Right hindlimb (tissue), 1 donor: Measurements from ENCODE around the gene SRGAP3.

Experiments used
- DNase-seq: peaks from one replicate; pipeline ENCODE4 v3.0.0-alpha.2; 2018

Gene SRGAP3

GRCh38 chr3:9077029-9077428 is 172.4 kb downstream of the SRGAP3 start:
- DNase-seq, result no peak

DNA sequence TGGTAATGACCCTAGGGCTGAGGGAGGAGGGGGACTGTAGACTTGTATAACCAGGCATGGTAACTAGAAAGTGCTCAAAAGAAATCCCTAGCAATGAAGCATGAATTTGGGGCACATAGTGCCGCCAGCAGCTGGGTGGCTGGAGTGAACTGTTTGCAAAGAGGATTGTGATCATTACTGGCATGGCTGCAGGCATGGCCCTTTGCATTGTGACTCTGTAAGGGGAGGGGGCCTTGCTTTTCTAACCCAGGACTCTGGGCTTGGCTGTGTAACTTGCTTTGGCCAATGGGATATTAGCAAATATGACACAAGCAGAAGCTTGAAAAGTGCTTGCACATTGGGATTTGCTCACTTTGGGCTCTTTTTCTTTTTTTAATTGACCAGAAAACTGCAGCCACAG is 173.7 kb downstream of the SRGAP3 start:
- DNase-seq, result no peak

- no peak for DNase-seq
These were observed 175.4 kb downstream of the SRGAP3 start for GRCh38 chr3:9074079-9074478.

- no peak for DNase-seq
These were observed 176.8 kb downstream of the SRGAP3 start for GRCh38 chr3:9072667-9073009.

DNA sequence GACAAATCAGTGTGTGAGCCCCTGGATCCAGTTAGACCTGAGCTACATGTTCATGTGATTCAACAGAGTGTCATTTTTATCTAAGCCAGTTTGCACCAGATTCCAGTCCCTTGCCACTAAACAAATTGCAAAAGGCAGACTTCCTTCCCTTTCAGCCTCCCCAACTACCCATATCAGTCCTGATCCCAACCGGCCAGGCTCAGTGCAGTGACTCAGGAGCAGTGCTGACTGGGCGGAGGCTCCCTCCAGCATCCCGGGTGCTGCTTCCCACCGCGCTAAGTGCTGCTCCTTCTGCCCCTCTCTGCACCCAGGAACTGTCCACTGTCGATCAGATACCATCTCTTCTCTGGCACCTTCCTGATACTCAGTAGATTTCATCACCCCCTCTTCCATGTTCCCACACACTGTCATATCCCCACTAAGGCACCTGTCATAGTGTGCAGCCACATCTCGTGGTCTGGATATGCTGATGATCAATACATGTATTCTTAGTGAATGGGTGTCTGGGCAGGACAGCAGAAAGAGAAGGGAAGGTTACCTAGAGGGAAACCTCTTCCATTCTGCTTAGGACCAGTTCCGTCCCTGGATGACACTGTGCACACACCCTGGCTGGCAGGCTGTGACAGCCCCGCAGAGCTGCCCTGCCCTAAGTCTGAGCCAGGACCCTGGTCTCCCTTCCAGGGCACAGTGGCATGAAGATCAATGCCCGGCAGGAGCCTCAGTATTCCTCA is 177.3 kb downstream of the SRGAP3 start:
- DNase-seq, result no peak

GRCh38 chr3:9070961-9071360 is 178.5 kb downstream of the SRGAP3 start:
- DNase-seq, result no peak

DNA sequence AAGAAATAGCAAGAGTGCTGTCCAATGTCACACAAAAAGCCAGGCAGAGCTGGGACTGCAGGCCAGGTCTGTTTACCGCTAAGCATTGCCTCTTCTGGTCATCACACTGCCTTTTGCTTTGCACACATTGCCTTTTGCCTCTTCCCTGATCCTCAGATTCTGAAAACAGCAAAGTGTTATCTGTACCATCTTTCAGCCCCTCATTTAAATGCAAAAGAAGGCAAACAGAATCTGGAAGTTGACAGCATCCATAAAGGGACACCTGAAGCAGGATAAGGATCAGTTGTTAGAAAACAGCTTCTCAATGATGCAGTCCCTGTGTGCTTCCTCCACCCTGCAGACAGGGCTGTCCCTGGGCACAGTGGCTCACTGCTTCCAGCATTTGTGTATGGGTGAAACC is 179.5 kb downstream of the SRGAP3 start:
- DNase-seq, result no peak

GRCh38 chr3:9068051-9068450 is 181.4 kb downstream of the SRGAP3 start:
- peak; percentile 56 for DNase-seq

- peak; percentile 54 for DNase-seq
These were observed 182.0 kb downstream of the SRGAP3 start for GRCh38 chr3:9067352-9067975.

DNA sequence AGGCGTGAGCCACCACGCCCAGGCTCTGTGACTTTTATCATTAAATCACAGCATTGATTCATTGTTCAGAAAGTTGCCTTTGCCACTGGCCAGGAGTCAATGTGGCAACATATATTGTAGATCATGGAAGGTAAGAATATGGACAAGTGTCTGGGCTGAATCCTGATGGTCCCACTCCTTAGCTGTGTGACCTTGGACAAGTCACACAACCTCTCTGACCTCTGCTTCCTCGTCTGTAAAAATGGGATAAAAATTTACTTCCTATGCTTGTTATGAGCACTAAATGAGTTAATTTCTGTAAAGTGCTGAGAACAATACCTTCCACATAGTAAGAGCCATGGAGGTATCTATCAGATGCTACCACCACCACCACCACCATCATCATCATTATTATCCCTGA is 182.7 kb downstream of the SRGAP3 start:
- DNase-seq, result no peak

DNA sequence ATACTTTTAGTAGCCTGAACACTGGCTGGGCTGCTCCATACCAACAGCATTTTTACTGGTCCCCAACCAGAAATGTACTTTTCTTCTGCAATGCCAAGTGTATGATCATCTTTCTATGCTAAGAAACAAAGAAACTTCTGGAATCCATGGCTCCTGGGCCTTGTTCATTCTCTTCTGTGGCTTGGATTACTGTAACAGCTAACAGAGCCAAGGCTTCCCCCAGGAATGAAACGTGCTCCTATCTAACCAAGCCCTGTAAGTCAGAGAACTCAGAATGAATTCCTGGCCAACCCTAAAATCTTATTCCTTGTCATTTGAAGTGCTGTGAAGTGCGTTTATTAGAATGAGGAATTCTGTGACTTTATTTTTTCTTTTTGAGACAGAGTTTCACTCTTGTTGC is 183.3 kb downstream of the SRGAP3 start:
- peak; percentile 39 for DNase-seq

GRCh38 chr3:9064850-9065249 is 184.6 kb downstream of the SRGAP3 start:
- peak; percentile 73 for DNase-seq

GRCh38 chr3:9064251-9064650 is 185.2 kb downstream of the SRGAP3 start:
- no peak for DNase-seq

DNA sequence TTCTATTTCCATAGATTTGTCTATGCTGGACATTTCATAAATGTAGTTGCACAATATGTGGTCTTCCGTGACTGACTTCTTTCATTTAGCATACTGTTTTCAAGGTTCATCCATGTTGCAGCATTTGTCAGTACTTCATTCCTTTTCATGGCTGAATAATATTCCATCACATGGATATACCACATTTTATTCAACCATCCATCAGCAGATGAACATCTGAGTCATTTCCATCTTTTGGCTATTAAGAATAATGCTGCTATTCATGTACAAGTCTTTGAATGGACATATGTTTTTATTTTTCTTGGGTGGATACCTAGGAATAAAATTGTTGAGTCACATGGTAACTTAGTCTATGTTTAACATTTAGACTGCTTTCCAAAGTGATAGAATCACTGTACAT is 186.9 kb downstream of the SRGAP3 start:
- no peak for DNase-seq

- DNase-seq, result no peak
These were observed 187.8 kb downstream of the SRGAP3 start for GRCh38 chr3:9061634-9062033.

DNA sequence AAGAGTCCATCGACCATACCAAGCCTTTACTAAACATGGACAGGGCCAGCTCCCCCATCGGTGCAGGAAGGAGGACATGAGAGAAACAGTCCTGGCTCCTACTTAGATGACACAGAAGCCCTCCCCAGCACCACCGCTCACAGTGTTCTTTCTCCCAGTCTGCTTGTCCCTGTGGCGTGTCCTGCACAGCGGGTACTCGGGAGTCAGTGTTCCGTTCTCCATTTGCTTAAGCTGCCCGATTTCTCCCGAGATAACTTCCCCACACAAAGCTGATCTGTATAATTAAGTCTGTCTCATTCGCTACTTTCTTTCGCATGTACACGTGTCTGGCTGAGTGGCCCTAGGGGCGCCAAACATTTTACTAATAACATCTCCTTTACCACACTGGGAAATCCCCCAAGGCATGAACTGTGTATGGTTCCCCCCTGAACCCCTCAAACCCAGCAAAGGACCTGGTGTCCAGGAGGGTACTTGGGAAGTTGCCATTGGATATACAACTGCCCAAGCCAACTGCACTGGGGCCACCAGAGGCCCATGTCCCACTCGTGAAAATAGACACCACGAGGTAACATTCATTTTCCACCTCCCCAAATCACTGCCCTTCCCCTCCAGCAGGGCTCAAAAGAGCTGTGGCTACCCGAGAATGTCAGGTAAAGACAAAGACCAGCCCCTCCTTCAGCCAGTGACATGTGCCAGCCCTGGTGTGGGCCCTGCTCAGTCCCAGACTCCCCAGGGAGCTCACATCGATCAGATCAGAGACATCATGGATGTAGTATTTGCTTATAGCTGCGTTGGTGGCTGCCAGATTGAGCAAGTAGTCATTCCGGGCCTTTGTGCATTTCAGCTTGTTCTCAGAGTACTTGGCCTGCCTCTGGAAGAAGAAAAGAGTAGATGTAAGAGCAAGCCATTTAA is 189.7 kb downstream of the SRGAP3 start:
- DNase-seq, result no peak

- no peak for DNase-seq
These were observed 192.9 kb downstream of the SRGAP3 start for GRCh38 chr3:9056581-9056980.

DNA sequence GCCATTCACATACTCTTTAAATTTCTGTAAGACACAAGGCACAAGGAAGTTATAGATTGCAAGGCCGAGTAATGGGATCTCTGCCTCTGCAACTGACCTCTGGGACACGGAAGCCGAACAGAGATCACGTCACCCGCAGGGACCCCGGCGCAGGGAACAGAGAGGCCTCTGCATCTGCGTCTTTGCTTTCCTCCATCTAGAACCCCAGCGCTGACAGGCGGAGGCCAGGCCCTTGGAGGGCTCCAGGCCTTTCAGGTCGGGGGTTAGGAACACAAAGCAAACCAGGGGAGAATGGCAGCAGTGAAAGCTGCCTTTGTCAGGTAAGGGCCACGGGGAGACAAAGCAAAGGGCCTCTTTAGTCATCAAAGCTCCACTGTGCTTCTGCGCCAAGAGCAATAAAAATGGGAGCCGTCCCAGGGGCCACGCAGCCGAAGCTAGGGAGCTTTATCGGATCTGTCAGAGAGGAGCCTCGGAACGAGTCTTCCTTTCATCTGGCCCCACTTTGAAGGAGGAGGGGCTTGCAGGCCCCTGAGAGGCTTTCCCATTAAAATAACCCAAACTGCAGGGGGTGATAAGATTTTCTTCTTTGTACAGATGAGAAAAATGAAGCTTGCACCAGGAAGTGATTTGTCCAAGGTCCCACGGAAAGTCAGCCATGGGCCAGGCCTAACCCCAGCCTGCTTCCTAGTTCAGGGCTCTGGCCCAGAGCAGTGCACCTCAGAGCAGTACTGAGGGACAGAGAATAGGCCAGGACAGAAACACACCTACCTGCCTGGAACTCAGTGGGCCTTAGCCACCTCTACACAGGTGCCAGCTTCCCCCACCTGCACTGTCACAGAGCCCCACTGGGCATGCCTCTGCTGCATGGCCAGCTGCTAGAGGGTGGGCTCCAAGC is 201.7 kb downstream of the SRGAP3 start:
- no peak for DNase-seq

- DNase-seq, result no peak
These were observed 204.1 kb downstream of the SRGAP3 start for GRCh38 chr3:9045371-9045770.

- DNase-seq, result no peak
These were observed 206.4 kb downstream of the SRGAP3 start for GRCh38 chr3:9043063-9043462.

GRCh38 chr3:9041626-9042025 is 207.8 kb downstream of the SRGAP3 start:
- no peak for DNase-seq

GRCh38 chr3:9040996-9041395 is 208.4 kb downstream of the SRGAP3 start:
- no peak for DNase-seq
